NOMO-1 treated with dmso at 0.1 percent for 144 hours (cell line): ENCODE data around the gene RORC.
A peak's percentile ranks its signal among the peaks of the same experiment; 100 is the strongest.

Source experiments
- DNase-seq: peaks from one replicate; lab custom pipeline; 2025; ENCODE audit not compliant: unreplicated experiment; lab: John Stamatoyannopoulos, UW

Gene RORC

GRCh38 chr1:151828921-151829320 is 2.7 kb downstream of the RORC start:
- DNase-seq = no peak

DNA sequence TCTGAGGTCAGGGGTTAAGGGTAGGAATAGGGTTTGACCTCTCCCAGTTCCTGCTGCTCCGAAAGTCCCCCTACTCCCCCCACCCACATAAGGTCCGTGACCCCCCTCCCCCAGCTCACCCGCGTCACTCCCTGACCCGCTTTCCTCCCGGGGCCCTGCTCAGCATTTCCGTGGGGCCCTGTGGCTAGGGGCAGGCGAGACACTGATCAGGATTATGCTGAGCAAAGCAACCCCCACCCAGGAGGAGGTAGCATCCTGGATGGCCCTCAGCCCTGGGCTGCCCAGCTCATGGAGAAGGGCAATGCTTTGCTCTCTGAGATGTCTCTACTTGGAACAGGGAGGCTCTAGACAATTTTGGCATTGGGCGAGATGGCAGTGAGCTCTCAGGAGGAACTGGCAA is 3.7 kb downstream of the RORC start:
- DNase-seq = no peak

DNA sequence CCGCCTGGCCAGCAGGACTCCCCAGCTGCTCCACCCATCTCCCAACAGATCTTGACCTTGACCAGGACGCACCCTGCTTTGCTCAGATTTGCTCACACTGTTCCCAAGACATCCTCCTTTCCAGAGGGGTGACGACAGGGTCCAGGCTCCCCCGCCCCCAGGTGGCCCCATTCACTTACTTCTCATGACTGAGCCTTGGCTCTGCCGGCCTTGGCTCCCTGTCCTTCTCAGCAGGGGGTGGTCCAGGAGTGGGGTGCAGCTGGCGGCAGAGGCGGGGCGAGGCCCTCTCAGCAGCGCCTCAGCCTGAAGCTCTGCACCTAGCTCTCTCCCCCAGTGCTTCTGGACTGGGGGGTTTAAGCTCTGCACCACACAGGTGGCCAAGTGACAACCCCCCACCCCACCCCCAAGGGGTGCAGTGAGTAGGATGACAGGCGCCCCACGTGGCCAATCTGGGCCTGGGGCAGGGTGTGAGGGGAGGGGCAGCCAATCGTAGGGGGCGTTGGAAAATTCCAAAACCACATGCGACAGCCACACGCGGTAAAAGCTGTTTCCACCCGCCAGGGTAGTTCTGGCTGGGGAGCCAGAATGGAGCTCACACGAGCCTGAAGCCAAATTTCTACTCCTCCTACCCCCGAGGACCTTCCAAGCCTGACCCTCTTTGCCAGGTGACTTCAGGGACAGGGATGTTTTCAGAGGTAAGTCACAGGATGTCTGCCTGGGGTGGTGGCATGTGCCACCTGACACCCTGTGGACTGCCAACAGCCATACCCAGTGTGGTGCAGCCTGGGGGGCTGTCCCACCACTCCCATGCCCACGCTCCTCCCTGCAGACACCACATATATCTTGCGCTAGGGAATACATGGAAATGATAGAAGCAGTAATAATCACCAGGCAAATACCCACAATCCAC is 5.6 kb downstream of the RORC start:
- no peak for DNase-seq

- DNase-seq = no peak
Observed at GRCh38 chr1:151825204-151825603, 6.4 kb downstream of the RORC start.

- no peak for DNase-seq
Observed at GRCh38 chr1:151823175-151823574, 8.4 kb downstream of the RORC start.

GRCh38 chr1:151822404-151822803 is 9.2 kb downstream of the RORC start:
- no peak for DNase-seq

- no peak for DNase-seq
Observed at GRCh38 chr1:151820940-151821339, 10.7 kb downstream of the RORC start.

DNA sequence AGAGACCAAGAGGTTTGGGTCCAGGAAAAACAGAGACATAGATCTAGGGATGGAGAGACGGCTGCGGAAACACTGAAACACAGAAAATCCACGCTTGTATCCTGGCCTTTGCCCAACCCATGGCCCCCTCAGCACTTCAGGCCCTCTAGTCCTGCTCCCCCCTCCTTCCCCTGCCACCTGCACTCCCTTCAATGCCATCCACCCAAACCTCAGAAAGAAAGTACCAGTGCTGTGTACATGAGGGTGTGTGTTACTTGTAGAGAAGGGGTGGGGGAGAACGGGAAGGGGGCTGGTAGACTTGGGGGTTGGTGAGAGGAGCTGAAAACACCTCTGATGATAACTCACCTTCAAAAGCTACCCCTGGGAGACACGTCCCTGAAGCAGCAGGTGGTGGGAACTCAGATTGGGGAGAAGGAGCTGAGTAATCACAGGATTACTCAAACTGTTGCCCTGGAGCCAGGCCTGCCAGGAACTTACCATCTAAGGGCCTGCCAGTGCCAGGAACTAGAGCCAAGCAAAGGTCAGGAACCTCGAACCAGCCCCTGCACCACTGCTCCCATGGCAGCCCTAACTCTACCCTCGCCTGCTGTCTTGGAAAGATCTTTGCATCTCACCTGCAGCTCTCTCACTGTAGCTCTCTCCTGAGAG is 11.5 kb downstream of the RORC start:
- DNase-seq = no peak

DNA sequence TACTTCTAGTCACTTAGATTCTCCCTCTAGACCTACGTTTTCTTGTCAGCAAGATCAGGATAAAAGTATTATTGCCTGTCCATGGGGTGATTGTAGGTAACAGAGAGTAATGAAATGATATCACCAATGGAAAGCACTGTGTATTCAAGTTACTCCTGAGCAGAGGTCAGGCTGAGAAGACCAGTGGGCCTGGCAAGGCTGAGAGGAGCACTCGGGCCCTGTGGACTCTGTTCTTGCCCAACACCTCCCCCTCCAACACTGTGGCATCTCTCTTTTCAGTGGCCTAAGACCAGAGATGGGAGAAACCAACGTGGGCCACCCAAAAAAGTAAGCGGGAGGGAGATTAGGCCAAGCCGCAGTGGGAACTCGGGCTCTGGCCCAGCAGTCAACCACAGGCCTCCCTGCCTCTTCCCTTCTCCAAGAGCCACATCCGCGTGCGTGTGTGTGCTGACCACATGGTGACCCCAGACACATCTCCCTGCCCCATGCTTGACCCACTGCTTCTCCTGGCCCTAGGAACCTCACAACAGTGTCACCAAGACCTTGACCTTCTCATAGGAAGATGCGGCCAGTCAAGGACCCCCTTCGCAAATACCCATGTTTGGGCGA is 12.3 kb downstream of the RORC start:
- no peak for DNase-seq

GRCh38 chr1:151817353-151817730 is 14.3 kb downstream of the RORC start:
- peak; percentile 8 for DNase-seq

DNA sequence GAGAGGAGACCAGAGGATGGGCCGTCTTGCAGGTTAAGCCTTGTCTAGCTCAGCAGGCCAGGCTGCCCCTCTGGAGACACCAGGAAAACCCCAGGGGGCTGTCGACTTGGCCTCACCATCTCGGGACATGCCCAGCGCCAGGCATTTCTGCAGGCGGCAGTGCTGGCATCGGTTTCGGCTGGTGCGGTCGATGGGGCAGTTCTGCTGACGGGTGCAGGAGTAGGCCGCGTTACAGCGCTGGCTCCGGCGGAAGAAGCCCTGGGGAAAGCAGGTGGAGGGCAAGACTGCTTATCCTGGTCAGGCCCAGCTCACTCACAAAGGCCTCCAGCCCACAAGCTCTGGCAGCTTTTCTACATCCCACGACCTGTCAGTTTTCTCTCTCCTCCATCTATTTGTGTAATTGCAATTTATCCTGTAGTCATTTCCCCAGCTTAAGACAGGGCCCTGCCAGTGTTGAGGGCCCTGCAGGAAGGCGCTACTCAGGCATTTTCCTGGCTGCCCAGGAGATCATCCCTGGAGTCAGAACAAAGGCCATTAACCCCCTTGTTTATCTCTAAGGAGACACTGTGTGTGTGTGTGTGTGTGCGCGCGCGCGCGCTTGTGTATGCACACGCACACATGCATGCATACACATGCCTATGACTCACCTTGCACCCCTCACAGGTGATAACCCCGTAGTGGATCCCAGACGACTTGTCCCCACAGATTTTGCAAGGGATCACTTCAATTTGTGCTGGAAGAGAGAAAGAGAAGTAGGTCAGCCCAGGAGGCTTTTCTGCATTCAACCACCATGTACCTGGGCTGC is 14.9 kb downstream of the RORC start:
- DNase-seq = no peak

DNA sequence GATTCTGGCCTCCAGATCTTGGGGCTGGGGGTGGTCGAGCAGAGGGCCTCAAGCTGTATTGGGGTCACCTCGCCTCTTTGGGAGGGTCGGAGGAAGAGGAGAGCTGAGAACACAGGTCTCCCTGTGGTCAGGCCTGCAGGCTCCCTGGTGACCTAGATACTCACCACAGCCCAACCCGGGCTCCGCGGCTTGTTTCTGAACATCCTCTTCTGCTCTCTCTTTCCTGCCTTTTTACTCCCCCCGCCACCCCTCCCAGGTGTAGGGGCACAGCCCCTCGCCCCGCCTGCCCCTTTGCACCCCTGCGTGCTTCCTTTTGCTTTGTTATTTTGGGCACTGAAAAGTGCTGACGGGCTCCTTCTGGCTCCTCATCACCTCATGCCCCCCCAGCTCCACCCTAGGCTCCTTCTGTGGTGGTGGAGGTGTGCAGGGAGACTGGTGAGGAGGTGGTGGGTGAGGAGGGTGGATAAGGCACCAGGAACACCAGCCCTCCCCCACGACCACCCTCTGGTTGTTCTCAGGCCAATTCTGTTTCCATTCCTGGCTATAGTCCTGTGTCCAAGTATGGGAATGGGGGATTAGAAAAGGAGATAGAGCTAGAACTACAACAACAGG is 15.8 kb downstream of the RORC start:
- DNase-seq = no peak

DNA sequence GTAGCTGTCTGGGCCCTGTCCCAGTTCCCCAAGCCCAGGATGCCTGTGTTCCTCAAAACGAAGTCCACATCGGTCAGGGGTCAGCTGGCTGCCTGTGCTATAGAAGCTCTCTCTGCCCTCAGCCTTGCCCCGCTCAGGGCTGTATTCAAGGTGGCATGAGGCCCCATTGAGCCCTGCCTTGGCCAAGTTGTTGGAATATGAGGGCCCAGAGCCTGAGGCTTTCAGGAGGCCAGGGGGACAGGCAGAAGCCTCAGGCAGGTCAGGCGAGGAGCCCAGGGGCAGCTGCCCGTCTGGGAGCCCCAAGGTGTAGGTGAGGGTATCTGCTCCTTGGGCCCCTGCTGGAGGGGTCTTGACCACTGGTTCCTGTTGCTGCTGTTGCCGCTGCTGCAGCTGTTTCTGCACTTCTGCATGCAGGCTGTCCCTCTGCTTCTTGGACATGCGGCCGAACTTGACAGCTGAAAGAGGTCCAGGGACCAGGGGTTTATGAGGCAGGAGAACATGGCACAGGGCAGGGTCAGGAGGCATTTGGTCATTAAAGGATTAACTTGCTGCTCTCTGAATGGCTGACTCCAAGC is 16.5 kb downstream of the RORC start:
- DNase-seq = no peak

- DNase-seq = no peak
Observed at GRCh38 chr1:151814426-151814825, 17.2 kb downstream of the RORC start.

DNA sequence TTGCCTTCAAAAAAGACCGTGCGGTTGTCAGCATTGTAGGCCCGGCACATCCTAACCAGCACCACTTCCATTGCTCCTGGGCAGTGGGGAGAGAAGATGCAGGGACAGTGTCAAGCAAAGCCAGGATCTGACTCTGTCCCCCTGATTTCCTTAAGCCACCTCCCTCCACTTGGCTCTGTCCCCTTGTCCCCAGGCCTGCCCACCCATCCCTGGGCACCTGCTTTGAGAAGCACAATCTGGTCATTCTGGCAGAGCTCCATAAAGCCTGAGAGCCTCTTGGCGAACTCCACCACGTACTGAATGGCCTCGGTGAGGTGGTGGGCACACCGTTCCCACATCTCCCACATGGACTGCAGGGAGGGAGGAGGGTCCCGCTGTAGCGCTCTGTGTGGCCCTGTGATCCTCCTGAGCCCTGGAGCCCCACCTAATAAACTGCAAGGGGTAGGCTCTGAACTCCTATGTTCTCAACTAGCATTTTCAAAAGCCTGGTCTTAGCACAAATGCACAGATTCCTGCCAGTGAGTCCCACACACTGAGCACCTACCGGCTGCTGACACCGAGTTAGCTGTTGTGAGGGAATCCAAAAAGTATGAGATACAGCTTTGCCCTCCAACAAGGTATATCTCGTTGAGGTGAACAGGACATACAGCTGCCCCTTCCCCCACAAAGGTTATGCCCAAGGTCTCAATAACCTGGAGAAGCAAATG is 18.2 kb downstream of the RORC start:
- no peak for DNase-seq

- DNase-seq = no peak
Observed at GRCh38 chr1:151811181-151811580, 20.4 kb downstream of the RORC start.

DNA sequence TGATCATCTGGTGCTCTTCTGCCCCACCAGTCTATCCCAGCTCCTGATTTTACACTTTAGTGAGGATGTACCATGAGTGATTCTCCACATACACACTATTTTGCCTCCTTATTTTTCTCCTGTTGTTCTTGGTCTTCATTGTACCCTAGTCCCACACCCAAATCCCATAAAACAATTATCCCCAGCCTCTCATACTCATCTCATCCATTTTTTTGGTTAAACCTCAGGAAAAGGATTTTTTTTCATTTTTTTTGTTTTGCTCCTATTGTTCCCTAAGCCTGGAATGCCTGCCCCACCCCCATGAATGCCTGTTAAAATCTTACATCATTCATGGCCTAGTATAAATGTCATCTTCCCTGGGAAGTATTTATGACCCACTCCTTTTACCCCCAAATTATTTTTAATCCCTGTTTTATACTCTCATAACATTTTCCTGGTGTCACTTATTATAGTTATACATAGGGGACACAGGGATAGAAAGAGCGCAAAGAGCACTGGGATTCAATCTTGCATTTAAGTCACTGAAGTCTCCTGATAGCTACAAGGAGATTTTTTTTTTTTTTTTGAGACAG is 21.5 kb downstream of the RORC start:
- DNase-seq = no peak

GRCh38 chr1:151809290-151809984 is 22.2 kb downstream of the RORC start:
- DNase-seq = no peak

DNA sequence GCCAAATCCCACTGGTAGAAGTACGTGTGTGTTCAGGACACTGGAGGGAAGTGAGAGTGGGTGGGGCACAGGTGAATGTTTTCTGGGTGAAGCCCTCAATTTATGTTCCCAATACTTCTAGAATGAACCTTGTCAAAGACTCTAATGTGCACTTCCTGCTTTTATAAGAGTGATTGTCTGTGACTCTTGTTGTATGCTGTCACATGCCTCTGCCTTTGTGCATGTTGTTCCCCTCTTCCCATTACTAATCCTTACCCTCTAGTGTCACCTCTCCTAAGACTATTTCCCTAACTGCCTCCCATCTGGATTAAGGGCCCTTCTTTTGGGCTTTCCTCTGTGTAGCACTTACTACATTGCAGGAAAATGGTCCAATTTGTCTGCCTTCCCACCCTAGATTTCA is 23.8 kb downstream of the RORC start:
- DNase-seq = no peak
